SK-N-SH (cell line): ENCODE data around the gene MAGI2. TPM values are rescaled to one million over a fixed set of nuclear protein-coding genes. Genes with fewer than 3 reads are reported as not detected.

Experiments used
- EP300 ChIP-seq, 2 experiments: IDR thresholded peaks; 2 replicates each; pipeline versions ENCODE4 v1.4.0 to v1.6.1; 2012; ENCODE audit warnings: borderline replicate concordance in 1 of 2, low read depth in 1 of 2, low read length in 1 of 2
- FOXJ3 ChIP-seq: sonication (generic); formaldehyde crosslinking; IDR thresholded peaks from 2 replicates; pipeline ENCODE4 v1.5.1; 2020; ENCODE audit warnings: mild to moderate bottlenecking, missing genetic modification reagents
- FOXM1 ChIP-seq: IDR thresholded peaks from 2 replicates; pipeline ENCODE4 v1.4.0; 2012; ENCODE audit warnings: low read depth, mild to moderate bottlenecking
- GATA2 ChIP-seq: sonication (generic); formaldehyde crosslinking; IDR thresholded peaks from 2 replicates; pipeline ENCODE4 v1.5.0; 2020; ENCODE audit warnings: mild to moderate bottlenecking, missing genetic modification reagents
- IRF3 ChIP-seq: fragments of 150-350 bp; IDR thresholded peaks from 2 replicates; pipeline ENCODE4 v1.6.1; 2016; ENCODE audit warnings: mild to moderate bottlenecking, low read depth, low read length
- JUND ChIP-seq: IDR thresholded peaks from 2 replicates; pipeline ENCODE4 v1.4.0; 2012
- MEF2A ChIP-seq: IDR thresholded peaks from 2 replicates; pipeline ENCODE4 v1.4.0; 2012; ENCODE audit warnings: low read depth, borderline replicate concordance
- MXI1 ChIP-seq: IDR thresholded peaks from 2 replicates; pipeline ENCODE4 v1.6.1; 2012; ENCODE audit warnings: mild to moderate bottlenecking, low read depth, low read length, improper control_type of control experiment
- NRF1 ChIP-seq: IDR thresholded peaks from 2 replicates; pipeline ENCODE4 v1.6.1; 2012; ENCODE audit warnings: low read depth, mild to moderate bottlenecking, low read length
- SIN3A ChIP-seq: IDR thresholded peaks from 2 replicates; pipeline ENCODE4 v1.6.1; 2012; ENCODE audit warnings: low read depth, mild to moderate bottlenecking, low read length, moderate library complexity, borderline replicate concordance
- SMC3 ChIP-seq: IDR thresholded peaks from 2 replicates; pipeline ENCODE4 v1.6.1; 2012; ENCODE audit warnings: low read depth, low read length, improper control_type of control experiment
- TAF1 ChIP-seq: IDR thresholded peaks from 2 replicates; pipeline ENCODE4 v1.6.1; 2012; ENCODE audit warnings: low read depth, mild to moderate bottlenecking, low read length, moderate library complexity, borderline replicate concordance
- TCF12 ChIP-seq: IDR thresholded peaks from 2 replicates; pipeline ENCODE4 v1.4.0; 2012
- TEAD4 ChIP-seq: IDR thresholded peaks from 2 replicates; pipeline ENCODE4 v1.4.0; 2012; ENCODE audit warnings: mild to moderate bottlenecking, borderline replicate concordance; ENCODE audit not compliant: insufficient read depth
- USF1 ChIP-seq: IDR thresholded peaks from 2 replicates; pipeline ENCODE4 v1.4.0; 2012; ENCODE audit warnings: low read depth, borderline replicate concordance
- polyA plus RNA-seq, 3 experiments: library from polyadenylated mRNA; depleted of rRNA; stranded (reverse); fragments of >200 nt; gene quantifications; 2 replicates each; pipeline ENCODE4 v1.2.3, GENCODE V29; 2012
- TF ChIP-seq, protein P1 (sequence below): fragments of 150-350 bp; IDR thresholded peaks from 2 replicates; pipeline ENCODE4 v1.6.1; 2017; ENCODE audit warnings: antibody characterized with exemption, low read length, low read depth, borderline replicate concordance
- TF ChIP-seq, protein P2 (sequence below): IDR thresholded peaks from 2 replicates; pipeline ENCODE4 v1.4.0; 2012; ENCODE audit warnings: low read depth, borderline replicate concordance
- TF ChIP-seq, protein P3 (sequence below): IDR thresholded peaks from 2 replicates; pipeline ENCODE4; 2012

MAGI2 gene
- polyA plus RNA-seq, 1 of the 3 experiments (the other 2 are of a cell fraction): 1.1 TPM

- TF ChIP-seq SIN3A (no peak), MXI1 (no peak), TCF12 (peak; percentile 79), SMC3 (no peak), IRF3 (no peak), TAF1 (peak; percentile 44; the same call in 1 of the 2 replicates), FOXJ3 (no peak), GATA2 (no peak), TEAD4 (0 out of 2 replicates have a peak, but pooled peaks have one; percentile 22), FOXM1 (no peak), USF1 (no peak), NRF1 (no peak), JUND (peak; percentile 76), EP300 (IDR thresholded peaks at IDR 0.05; ENCODE audit: borderline replicate concordance in 1 of 2, low read depth in 1 of 2, low read length in 1 of 2) (peak in 1 of 2 experiments; percentile 75; a peak in 1 of 4 replicates), MEF2A (no peak)
- TF ChIP-seq, protein P1, sequence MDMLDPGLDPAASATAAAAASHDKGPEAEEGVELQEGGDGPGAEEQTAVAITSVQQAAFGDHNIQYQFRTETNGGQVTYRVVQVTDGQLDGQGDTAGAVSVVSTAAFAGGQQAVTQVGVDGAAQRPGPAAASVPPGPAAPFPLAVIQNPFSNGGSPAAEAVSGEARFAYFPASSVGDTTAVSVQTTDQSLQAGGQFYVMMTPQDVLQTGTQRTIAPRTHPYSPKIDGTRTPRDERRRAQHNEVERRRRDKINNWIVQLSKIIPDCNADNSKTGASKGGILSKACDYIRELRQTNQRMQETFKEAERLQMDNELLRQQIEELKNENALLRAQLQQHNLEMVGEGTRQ: no peak
- TF ChIP-seq, protein P2, sequence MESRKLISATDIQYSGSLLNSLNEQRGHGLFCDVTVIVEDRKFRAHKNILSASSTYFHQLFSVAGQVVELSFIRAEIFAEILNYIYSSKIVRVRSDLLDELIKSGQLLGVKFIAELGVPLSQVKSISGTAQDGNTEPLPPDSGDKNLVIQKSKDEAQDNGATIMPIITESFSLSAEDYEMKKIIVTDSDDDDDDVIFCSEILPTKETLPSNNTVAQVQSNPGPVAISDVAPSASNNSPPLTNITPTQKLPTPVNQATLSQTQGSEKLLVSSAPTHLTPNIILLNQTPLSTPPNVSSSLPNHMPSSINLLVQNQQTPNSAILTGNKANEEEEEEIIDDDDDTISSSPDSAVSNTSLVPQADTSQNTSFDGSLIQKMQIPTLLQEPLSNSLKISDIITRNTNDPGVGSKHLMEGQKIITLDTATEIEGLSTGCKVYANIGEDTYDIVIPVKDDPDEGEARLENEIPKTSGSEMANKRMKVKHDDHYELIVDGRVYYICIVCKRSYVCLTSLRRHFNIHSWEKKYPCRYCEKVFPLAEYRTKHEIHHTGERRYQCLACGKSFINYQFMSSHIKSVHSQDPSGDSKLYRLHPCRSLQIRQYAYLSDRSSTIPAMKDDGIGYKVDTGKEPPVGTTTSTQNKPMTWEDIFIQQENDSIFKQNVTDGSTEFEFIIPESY: no peak
- TF ChIP-seq, protein P3, sequence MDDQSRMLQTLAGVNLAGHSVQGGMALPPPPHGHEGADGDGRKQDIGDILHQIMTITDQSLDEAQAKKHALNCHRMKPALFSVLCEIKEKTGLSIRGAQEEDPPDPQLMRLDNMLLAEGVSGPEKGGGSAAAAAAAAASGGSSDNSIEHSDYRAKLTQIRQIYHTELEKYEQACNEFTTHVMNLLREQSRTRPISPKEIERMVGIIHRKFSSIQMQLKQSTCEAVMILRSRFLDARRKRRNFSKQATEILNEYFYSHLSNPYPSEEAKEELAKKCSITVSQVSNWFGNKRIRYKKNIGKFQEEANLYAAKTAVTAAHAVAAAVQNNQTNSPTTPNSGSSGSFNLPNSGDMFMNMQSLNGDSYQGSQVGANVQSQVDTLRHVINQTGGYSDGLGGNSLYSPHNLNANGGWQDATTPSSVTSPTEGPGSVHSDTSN: peak; percentile 66
Observed at GRCh38 chr7:78279032-78279431, 1174.4 kb downstream of the MAGI2 start (continued).
